NT2/D1 (cell line): ENCODE results near the gene ELOB.

Experiments
- DNase-seq: peaks from one replicate; pipeline ENCODE4 v3.0.0-alpha.2; 2011; ENCODE audit warnings: low read depth, low spot score
- H3K27me3 ChIP-seq: 2 replicates; pipeline ENCODE4 v1.6.0; 2011; ENCODE audit warnings: mild to moderate bottlenecking; ENCODE audit not compliant: insufficient read length, insufficient read depth
- H3K36me3 ChIP-seq: 2 replicates; pipeline ENCODE4 v1.6.1; 2011; ENCODE audit warnings: mild to moderate bottlenecking, low read length, mixed read lengths; ENCODE audit not compliant: insufficient read depth, insufficient read length
- H3K4me1 ChIP-seq: 2 replicates; pipeline ENCODE4 v1.5.1; 2011; ENCODE audit not compliant: insufficient read depth, insufficient read length
- H3K4me3 ChIP-seq: 2 replicates; pipeline ENCODE4 v1.5.1; 2011; ENCODE audit warnings: low read depth; ENCODE audit not compliant: insufficient read length
- H3K9ac ChIP-seq: 2 replicates; pipeline ENCODE4 v1.6.0; 2011; ENCODE audit warnings: low read depth; ENCODE audit not compliant: insufficient read length
- H3K9me3 ChIP-seq: 2 replicates; pipeline ENCODE4 v1.5.1; 2011; ENCODE audit warnings: mild to moderate bottlenecking, low read length; ENCODE audit not compliant: insufficient read depth
- SUZ12 ChIP-seq: IDR thresholded peaks from 2 replicates; pipeline ENCODE4 v1.6.1; 2011; ENCODE audit not compliant: insufficient read length, insufficient read depth; ENCODE audit errors: extremely low read depth
- YY1 ChIP-seq: IDR thresholded peaks from 2 replicates; pipeline ENCODE4 v1.6.1; 2011; ENCODE audit not compliant: insufficient read length, insufficient read depth
- ZNF274 ChIP-seq: IDR thresholded peaks from 2 replicates; pipeline ENCODE4 v1.6.1; 2011; ENCODE audit warnings: mild to moderate bottlenecking, low read depth, low read length

Gene ELOB

GRCh38 chr16:2739625-2740430, 37.3 kb downstream of the ELOB start:
- no peaks in the 10 kb centered on the region for H3K9me3 ChIP-seq
- no peaks in the 10 kb centered on the region for H3K27me3 ChIP-seq
- H3K4me1 ChIP-seq: peaks cover 21% of the 10 kb centered on the region
- no peak for DNase-seq
- H3K4me3 ChIP-seq: no peak overlapping the region
- H3K36me3 ChIP-seq: no peaks in the 10 kb centered on the region
- TF ChIP-seq YY1 (no peak), SUZ12 (no peak), ZNF274 (no peak)
- peak overlapping the region; percentile 59 for H3K9ac ChIP-seq

GRCh38 chr16:2738615-2739014, 38.5 kb downstream of the ELOB start:
- H3K4me1 ChIP-seq: peaks cover 21% of the 10 kb centered on the region
- no peaks in the 10 kb centered on the region for H3K36me3 ChIP-seq
- no peaks in the 10 kb centered on the region for H3K9me3 ChIP-seq
- H3K4me3 ChIP-seq: no peak overlapping the region
- no peaks in the 10 kb centered on the region for H3K27me3 ChIP-seq
- DNase-seq: no peak
- TF ChIP-seq SUZ12: no peak
- no peak for TF ChIP-seq ZNF274
- no peak for TF ChIP-seq YY1
- peak overlapping the region; percentile 36 for H3K9ac ChIP-seq

GRCh38 chr16:2737895-2738418, 39.1 kb downstream of the ELOB start:
- DNase-seq: no peak
- Histone ChIP-seq H3K9me3 (no peaks in the 10 kb centered on the region), H3K9ac (no peak overlapping the region), H3K36me3 (no peaks in the 10 kb centered on the region), H3K4me3 (no peak overlapping the region), H3K4me1 (peaks cover 21% of the 10 kb centered on the region), H3K27me3 (no peaks in the 10 kb centered on the region)
- TF ChIP-seq YY1 (no peak), SUZ12 (no peak), ZNF274 (no peak)

GRCh38 chr16:2737238-2737605, 39.9 kb downstream of the ELOB start:
- TF ChIP-seq YY1 (no peak), SUZ12 (no peak), ZNF274 (no peak)
- H3K36me3 ChIP-seq: no peaks in the 10 kb centered on the region

GRCh38 chr16:2736476-2737237, 40.4 kb downstream of the ELOB start:
- Histone ChIP-seq H3K9ac (no peak overlapping the region), H3K4me3 (no peak overlapping the region), H3K27me3 (no peaks in the 10 kb centered on the region), H3K4me1 (peaks cover 21% of the 10 kb centered on the region), H3K9me3 (no peaks in the 10 kb centered on the region), H3K36me3 (no peaks in the 10 kb centered on the region)
- DNase-seq: no peak
- TF ChIP-seq YY1: no peak
- TF ChIP-seq ZNF274: no peak
- TF ChIP-seq SUZ12: no peak

More at GRCh38 chr16:2737238-2737605, 39.9 kb downstream of the ELOB start:
- DNase-seq: no peak
- Histone ChIP-seq H3K9ac (no peak overlapping the region), H3K4me3 (no peak overlapping the region), H3K4me1 (peaks cover 21% of the 10 kb centered on the region), H3K9me3 (no peaks in the 10 kb centered on the region), H3K27me3 (no peaks in the 10 kb centered on the region)

GRCh38 chr16:2734844-2735515, 42.1 kb downstream of the ELOB start:
- H3K27me3 ChIP-seq: no peaks in the 10 kb centered on the region

GRCh38 chr16:2728034-2728433, 49.0 kb downstream of the ELOB start:
- no peaks in the 10 kb centered on the region for H3K27me3 ChIP-seq
- TF ChIP-seq SUZ12 (no peak), ZNF274 (no peak), YY1 (no peak)
- no peaks in the 10 kb centered on the region for H3K9me3 ChIP-seq
- H3K36me3 ChIP-seq: no peaks in the 10 kb centered on the region
- H3K4me1 ChIP-seq: no peaks in the 10 kb centered on the region
- no peak for DNase-seq
- H3K9ac ChIP-seq: no peak overlapping the region
- no peak overlapping the region for H3K4me3 ChIP-seq

More at GRCh38 chr16:2734844-2735515, 42.1 kb downstream of the ELOB start:
- no peaks in the 10 kb centered on the region for H3K36me3 ChIP-seq
- H3K9ac ChIP-seq: no peak overlapping the region
- no peak overlapping the region for H3K4me3 ChIP-seq
- TF ChIP-seq SUZ12: no peak
- TF ChIP-seq ZNF274: no peak
- H3K9me3 ChIP-seq: no peaks in the 10 kb centered on the region
- DNase-seq: no peak
- peaks cover 19% of the 10 kb centered on the region for H3K4me1 ChIP-seq
